ENCODE measurements around the gene CADM2. TPM values are rescaled to one million over a fixed set of nuclear protein-coding genes. Genes with fewer than 3 reads are reported as not detected.

The CADM2 gene
- total RNA-seq, 1 experiment from 2014 or later = not detected

- Mint-ChIP-seq H3K27me3 (ENCODE audit: insufficient read depth, unreplicated experiment) (peaks cover 37% of the 10 kb centered on the region), H3K4me1 (ENCODE audit: insufficient read depth, unreplicated experiment) (no peaks in the 10 kb centered on the region), H3K9me3 (ENCODE audit: unreplicated experiment) (no peaks in the 10 kb centered on the region), H3K36me3 (ENCODE audit: insufficient read depth, unreplicated experiment) (no peaks in the 10 kb centered on the region), H3K4me3 (ENCODE audit: unreplicated experiment) (no peak overlapping the region), H3K27ac (ENCODE audit: low read depth, unreplicated experiment) (no peak overlapping the region)
- intact Hi-C loops (cut with micrococcal nuclease) = no loop called here
- no TSS peak for BruUV-seq (replicated peaks)
- CTCF ChIA-PET = no interaction called here
- POLR2A ChIA-PET = no interaction called here
- no peak for DNase-seq (ENCODE audit: unreplicated experiment)
- TF ChIP-seq CTCF (IDR thresholded peaks at IDR 0.05; ENCODE audit: unreplicated experiment) = no peak
Observed at GRCh38 chr3:85631070-85631469, 672.3 kb downstream of the CADM2 start.

- TF ChIP-seq CTCF (IDR thresholded peaks at IDR 0.05; ENCODE audit: unreplicated experiment) = no peak
- CTCF ChIA-PET = no interaction called here
Observed at GRCh38 chr3:85632921-85633320, 674.1 kb downstream of the CADM2 start.

DNA sequence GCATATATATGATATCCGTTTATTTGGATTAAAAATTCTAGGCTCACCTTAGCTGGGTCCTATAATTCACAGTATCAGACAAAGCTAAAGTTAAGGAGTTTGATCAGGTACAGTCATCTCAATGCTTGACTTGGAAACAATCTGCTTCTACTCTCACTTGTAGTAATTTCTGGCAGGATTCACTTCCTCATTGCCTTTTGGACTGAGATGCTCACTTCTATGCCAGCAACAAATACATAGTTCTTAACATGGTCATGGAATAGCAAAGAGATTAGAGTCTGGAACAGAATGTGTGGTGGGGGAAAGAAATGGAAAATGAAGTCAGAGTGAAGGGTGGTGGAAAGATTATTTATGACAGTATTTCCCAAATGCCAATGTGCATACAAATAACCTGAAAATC, 693.6 kb downstream of the CADM2 start:
- TF ChIP-seq CTCF (IDR thresholded peaks at IDR 0.05; ENCODE audit: unreplicated experiment) = no peak
- Mint-ChIP-seq H3K9me3 (ENCODE audit: unreplicated experiment) (no peaks in the 10 kb centered on the region), H3K4me3 (ENCODE audit: unreplicated experiment) (no peak overlapping the region), H3K36me3 (ENCODE audit: insufficient read depth, unreplicated experiment) (no peaks in the 10 kb centered on the region), H3K4me1 (ENCODE audit: insufficient read depth, unreplicated experiment) (no peaks in the 10 kb centered on the region), H3K27ac (ENCODE audit: low read depth, unreplicated experiment) (no peak overlapping the region), H3K27me3 (ENCODE audit: insufficient read depth, unreplicated experiment) (peaks cover 68% of the 10 kb centered on the region)
- no peak for DNase-seq (ENCODE audit: unreplicated experiment)
- intact Hi-C loops (cut with micrococcal nuclease) = no loop called here
- no TSS peak for BruUV-seq (replicated peaks)
- ChIA-PET CTCF (no interaction called here), POLR2A (no interaction called here)

More at GRCh38 chr3:85632921-85633320, 674.1 kb downstream of the CADM2 start:
- no peaks in the 10 kb centered on the region for H3K9me3 Mint-ChIP-seq (ENCODE audit: unreplicated experiment)
- intact Hi-C loops (cut with micrococcal nuclease) = no loop called here
- BruUV-seq (replicated peaks) = no TSS peak
- no peak for DNase-seq (ENCODE audit: unreplicated experiment)
- no peaks in the 10 kb centered on the region for H3K4me1 Mint-ChIP-seq (ENCODE audit: insufficient read depth, unreplicated experiment)
- no peaks in the 10 kb centered on the region for H3K36me3 Mint-ChIP-seq (ENCODE audit: insufficient read depth, unreplicated experiment)
- H3K4me3 Mint-ChIP-seq (ENCODE audit: unreplicated experiment) = no peak overlapping the region
- H3K27ac Mint-ChIP-seq (ENCODE audit: low read depth, unreplicated experiment) = no peak overlapping the region
- peaks cover 37% of the 10 kb centered on the region for H3K27me3 Mint-ChIP-seq (ENCODE audit: insufficient read depth, unreplicated experiment)
- POLR2A ChIA-PET = no interaction called here

GRCh38 chr3:85660451-85660850, 701.7 kb downstream of the CADM2 start:
- CTCF ChIA-PET = no interaction called here
- POLR2A ChIA-PET = no interaction called here
- no peak for TF ChIP-seq CTCF (IDR thresholded peaks at IDR 0.05; ENCODE audit: unreplicated experiment)

More at GRCh38 chr3:85660451-85660850, 701.7 kb downstream of the CADM2 start:
- no peak for DNase-seq (ENCODE audit: unreplicated experiment)
- intact Hi-C loops (cut with micrococcal nuclease) = no loop called here
- H3K36me3 Mint-ChIP-seq (ENCODE audit: insufficient read depth, unreplicated experiment) = no peaks in the 10 kb centered on the region
- H3K27me3 Mint-ChIP-seq (ENCODE audit: insufficient read depth, unreplicated experiment) = peaks cover 40% of the 10 kb centered on the region
- no peak overlapping the region for H3K4me3 Mint-ChIP-seq (ENCODE audit: unreplicated experiment)
- H3K27ac Mint-ChIP-seq (ENCODE audit: low read depth, unreplicated experiment) = no peak overlapping the region
- no TSS peak for BruUV-seq (replicated peaks)
- H3K9me3 Mint-ChIP-seq (ENCODE audit: unreplicated experiment) = no peaks in the 10 kb centered on the region
- H3K4me1 Mint-ChIP-seq (ENCODE audit: insufficient read depth, unreplicated experiment) = no peaks in the 10 kb centered on the region

Measured in MCF 10A (cell line).